Nephron (organoid): ENCODE data around the gene AGR3.

Experiments
- H3K27ac Mint-ChIP-seq, 3 experiments: 2 replicates each; pipeline ENCODE4 v1.8.0; 2020; ENCODE audit warnings: mixed read lengths in 3 of 3, mild to moderate bottlenecking in 2 of 3, moderate library complexity in 1 of 3
- H3K27me3 Mint-ChIP-seq: 2 replicates; pipeline ENCODE4 v1.8.0; 2021; ENCODE audit warnings: low read depth, mild to moderate bottlenecking, moderate library complexity, mixed read lengths
- H3K36me3 Mint-ChIP-seq: 2 replicates; pipeline ENCODE4 v1.8.0; 2020; ENCODE audit warnings: low read depth, mixed read lengths
- H3K4me1 Mint-ChIP-seq: 2 replicates; pipeline ENCODE4 v1.8.0; 2020; ENCODE audit warnings: mixed read lengths
- H3K4me3 Mint-ChIP-seq, 3 experiments: 2 replicates each; pipeline ENCODE4 v1.8.0; 2020; ENCODE audit warnings: mild to moderate bottlenecking in 3 of 3, mixed read lengths in 3 of 3, moderate library complexity in 2 of 3
- H3K9me3 Mint-ChIP-seq: 2 replicates; pipeline ENCODE4 v1.8.0; 2020; ENCODE audit warnings: mixed read lengths
- CTCF ChIP-seq, 3 experiments: fragments of 200-600 bp; sonication (generic); IDR thresholded peaks; one replicate each; pipeline ENCODE4 v1.5.0; 2021; ENCODE audit warnings: antibody characterized with exemption in 3 of 3; ENCODE audit not compliant: unreplicated experiment in 3 of 3

The AGR3 gene

GRCh38 chr7:16905300-16906044, 23.7 kb upstream of the AGR3 start:
- Mint-ChIP-seq H3K4me1 (peaks cover 10% of the 10 kb centered on the region), H3K9me3 (peaks cover 6% of the 10 kb centered on the region), H3K27me3 (no peaks in the 10 kb centered on the region), H3K4me3 (peak overlapping the region in 1 of 3 experiments; percentile 0), H3K36me3 (no peaks in the 10 kb centered on the region), H3K27ac (peak overlapping the region in 2 of 3 experiments; percentile 63 to 66)
- TF ChIP-seq CTCF (IDR thresholded peaks at IDR 0.05; ENCODE audit: unreplicated experiment in 3 of 3), result no peak

GRCh38 chr7:16904076-16904475, 22.3 kb upstream of the AGR3 start:
- peaks cover 10% of the 10 kb centered on the region for H3K4me1 Mint-ChIP-seq
- no peak overlapping the region for H3K4me3 Mint-ChIP-seq
- peaks cover 6% of the 10 kb centered on the region for H3K9me3 Mint-ChIP-seq
- TF ChIP-seq CTCF (IDR thresholded peaks at IDR 0.05; ENCODE audit: unreplicated experiment in 3 of 3), result no peak
- no peaks in the 10 kb centered on the region for H3K36me3 Mint-ChIP-seq
- H3K27ac Mint-ChIP-seq, result no peak overlapping the region
- no peaks in the 10 kb centered on the region for H3K27me3 Mint-ChIP-seq

GRCh38 chr7:16900209-16900768, 18.5 kb upstream of the AGR3 start:
- TF ChIP-seq CTCF (IDR thresholded peaks at IDR 0.05; ENCODE audit: unreplicated experiment in 3 of 3), result no peak
- Mint-ChIP-seq H3K4me1 (peaks cover 3% of the 10 kb centered on the region), H3K27me3 (no peaks in the 10 kb centered on the region), H3K9me3 (peaks cover 7% of the 10 kb centered on the region), H3K27ac (no peak overlapping the region), H3K36me3 (no peaks in the 10 kb centered on the region), H3K4me3 (no peak overlapping the region)

- Mint-ChIP-seq H3K9me3 (no peaks in the 10 kb centered on the region), H3K27me3 (no peaks in the 10 kb centered on the region), H3K36me3 (no peaks in the 10 kb centered on the region), H3K4me3 (no peak overlapping the region), H3K27ac (no peak overlapping the region), H3K4me1 (no peaks in the 10 kb centered on the region)
- TF ChIP-seq CTCF (IDR thresholded peaks at IDR 0.05; ENCODE audit: unreplicated experiment in 3 of 3), result no peak
Observed at GRCh38 chr7:16891874-16892643, 10.3 kb upstream of the AGR3 start.

GRCh38 chr7:16891338-16891737, 9.6 kb upstream of the AGR3 start:
- no peaks in the 10 kb centered on the region for H3K36me3 Mint-ChIP-seq
- H3K27ac Mint-ChIP-seq, result no peak overlapping the region
- TF ChIP-seq CTCF (IDR thresholded peaks at IDR 0.05; ENCODE audit: unreplicated experiment in 3 of 3), result peak; percentile 48 to 63 (median 60)
- H3K4me1 Mint-ChIP-seq, result no peaks in the 10 kb centered on the region
- H3K27me3 Mint-ChIP-seq, result no peaks in the 10 kb centered on the region
- H3K4me3 Mint-ChIP-seq, result no peak overlapping the region
- no peaks in the 10 kb centered on the region for H3K9me3 Mint-ChIP-seq
